Transverse colon (tissue), 4 donors: ENCODE measurements around the gene POU2F2. TPM values are rescaled to one million over a fixed set of nuclear protein-coding genes. Genes with fewer than 3 reads are reported as not detected.

Source experiments
- DNase-seq: peaks from one replicate; pipeline ENCODE4 v3.0.0-alpha.2; 2019
- H3K27ac ChIP-seq, 4 donors: fragments of 200-600 bp; sonication (generic); 2 replicates each; pipeline ENCODE4 v1.5.1; 2016 to 2018; ENCODE audit warnings: inconsistent platforms in 4 of 4
- H3K27me3 ChIP-seq: fragments of 200-600 bp; sonication (generic); 2 replicates; pipeline ENCODE4 v1.5.1; 2017; ENCODE audit warnings: inconsistent platforms
- H3K36me3 ChIP-seq, 4 donors: fragments of 200-600 bp; sonication (generic); 2 replicates each; pipeline ENCODE4 v1.5.1; 2017 to 2019; ENCODE audit warnings: inconsistent platforms in 4 of 4
- H3K4me1 ChIP-seq, 4 donors: fragments of 200-600 bp; sonication (generic); 2 replicates each; pipeline ENCODE4 v1.5.1; 2017 to 2020; ENCODE audit warnings: inconsistent platforms in 4 of 4
- H3K4me3 ChIP-seq, 4 donors: fragments of 200-600 bp; sonication (generic); 1 replicate in 1 of 4; 2 replicates in 3 of 4; pipeline versions ENCODE4 v1.5.1 to v1.6.1; 2017 to 2019; ENCODE audit warnings: inconsistent platforms in 4 of 4
- H3K9me3 ChIP-seq, 2 donors: fragments of 200-600 bp; sonication (generic); 2 replicates each; pipeline ENCODE4 v1.5.1; 2017 to 2019; ENCODE audit warnings: inconsistent platforms in 2 of 2
- EP300 ChIP-seq: sonication (generic); formaldehyde crosslinking; IDR thresholded peaks from one replicate; pipeline ENCODE4 v1.6.1; 2017; ENCODE audit warnings: antibody characterized with exemption, low read depth
- POLR2A ChIP-seq: fragments of 450-650 bp; IDR thresholded peaks from one replicate; pipeline ENCODE4 v1.6.1; 2016; ENCODE audit warnings: antibody characterized with exemption, mild to moderate bottlenecking, moderate library complexity
- POLR2AphosphoS5 ChIP-seq, 3 donors: sonication (generic); formaldehyde crosslinking; IDR thresholded peaks; one replicate each; pipeline ENCODE4 v1.6.1; 2016; ENCODE audit warnings: antibody characterized with exemption in 3 of 3
- WGBS, 2 donors: methylation state at CpG; one replicate each; pipeline ENCODE4 v1.1.5; 2018; ENCODE audit warnings: low coverage in 1 of 2; 5-methylcytosine and 5-hydroxymethylcytosine counted together
- in situ Hi-C, 4 donors: fragments of 200-750 bp; cut with MboI; loops; one replicate each; pipeline versions ENCODE4 v1.15.0 to v1.15.1; 2017; ENCODE audit warnings: low sequenced_read_pairs in 3 of 4, low pct_ligation_motif_present in 1 of 4, low pct_unique_long_range_greater_than_20kb in 1 of 4
- intact Hi-C: fragments of 100-400 bp; cut with DNase I; formaldehyde crosslinking; loops from one replicate; pipeline ENCODE4 v1.15.1; 2023; ENCODE audit warnings: low total_unique reads
- total RNA-seq, 4 donors: library from RNA; depleted of rRNA; stranded (reverse); fragments of >200 nt; gene quantifications; one replicate each; pipeline ENCODE4 v1.1.0, GENCODE V29; 2016
- TF ChIP-seq, protein P1 (sequence below), 5 experiments: fragments of 200-600 bp in 3 of 5; fragments of 450-650 bp in 2 of 5; sonication (generic) in 3 of 5; IDR thresholded peaks; 1 replicate in 2 of 5; 2 replicates in 3 of 5; pipeline ENCODE4 v1.5.1; 2016 to 2017; ENCODE audit warnings: antibody characterized with exemption in 5 of 5, inconsistent platforms in 3 of 5, mild to moderate bottlenecking in 2 of 5, moderate library complexity in 1 of 5

The POU2F2 gene
- total RNA-seq, 4 donors from 2014 or later: 0.96 to 7.1 (median 3.4) TPM

DNA sequence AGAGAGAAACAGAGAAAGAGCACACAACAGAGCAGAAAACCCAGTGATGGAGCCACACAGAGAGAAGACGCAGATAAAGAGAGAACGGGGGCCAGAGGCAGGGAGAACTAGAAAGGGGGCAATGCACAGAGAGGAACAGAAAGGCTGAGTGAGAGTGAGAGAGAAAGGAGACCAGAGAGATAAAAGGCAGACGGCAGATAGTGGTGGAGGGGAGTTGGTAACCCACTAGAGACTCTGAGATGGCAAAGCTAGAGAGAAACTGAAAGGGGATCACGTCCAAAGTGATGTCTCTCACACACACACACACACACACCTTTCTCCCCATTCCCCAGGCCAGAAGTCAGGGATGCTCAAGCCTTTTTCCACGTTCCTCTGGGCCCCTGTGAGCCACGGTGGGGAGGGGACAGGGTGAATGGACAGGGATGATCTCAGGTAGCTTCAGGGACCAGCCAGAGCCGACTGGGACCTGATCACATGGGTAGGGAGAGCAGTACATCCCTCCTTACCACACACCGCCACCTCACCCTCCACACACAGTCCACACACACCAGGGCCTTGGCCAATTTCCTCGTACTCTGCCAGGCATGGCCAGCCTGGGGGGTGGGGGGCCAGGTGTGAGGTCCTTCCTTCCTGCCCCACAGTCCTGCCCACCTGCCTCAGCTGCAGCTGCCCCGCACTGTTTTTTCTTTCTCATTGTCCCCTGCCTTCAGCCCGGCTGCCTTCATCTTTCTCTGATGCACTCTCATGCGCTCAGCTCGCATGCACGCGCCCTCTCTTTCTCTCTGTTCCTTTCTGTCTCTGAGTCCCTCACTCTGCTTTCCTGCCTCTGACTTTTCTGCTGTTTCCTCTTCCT is 22.5 kb upstream of the POU2F2 start:
- Histone ChIP-seq H3K9me3 (no peaks in the 10 kb centered on the region), H3K27ac (no peak overlapping the region), H3K4me3 (no peak overlapping the region), H3K27me3 (peaks cover 58% of the 10 kb centered on the region), H3K4me1 (no peaks in the 10 kb centered on the region), H3K36me3 (no peaks in the 10 kb centered on the region)
- intact Hi-C loops (no loop called here), in situ Hi-C loops (no loop called here)
- TF ChIP-seq POLR2AphosphoS5 (IDR thresholded peaks at IDR 0.05) (no peak), POLR2A (no peak), EP300 (no peak)
- TF ChIP-seq, protein P1, sequence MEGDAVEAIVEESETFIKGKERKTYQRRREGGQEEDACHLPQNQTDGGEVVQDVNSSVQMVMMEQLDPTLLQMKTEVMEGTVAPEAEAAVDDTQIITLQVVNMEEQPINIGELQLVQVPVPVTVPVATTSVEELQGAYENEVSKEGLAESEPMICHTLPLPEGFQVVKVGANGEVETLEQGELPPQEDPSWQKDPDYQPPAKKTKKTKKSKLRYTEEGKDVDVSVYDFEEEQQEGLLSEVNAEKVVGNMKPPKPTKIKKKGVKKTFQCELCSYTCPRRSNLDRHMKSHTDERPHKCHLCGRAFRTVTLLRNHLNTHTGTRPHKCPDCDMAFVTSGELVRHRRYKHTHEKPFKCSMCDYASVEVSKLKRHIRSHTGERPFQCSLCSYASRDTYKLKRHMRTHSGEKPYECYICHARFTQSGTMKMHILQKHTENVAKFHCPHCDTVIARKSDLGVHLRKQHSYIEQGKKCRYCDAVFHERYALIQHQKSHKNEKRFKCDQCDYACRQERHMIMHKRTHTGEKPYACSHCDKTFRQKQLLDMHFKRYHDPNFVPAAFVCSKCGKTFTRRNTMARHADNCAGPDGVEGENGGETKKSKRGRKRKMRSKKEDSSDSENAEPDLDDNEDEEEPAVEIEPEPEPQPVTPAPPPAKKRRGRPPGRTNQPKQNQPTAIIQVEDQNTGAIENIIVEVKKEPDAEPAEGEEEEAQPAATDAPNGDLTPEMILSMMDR (IDR thresholded peaks at IDR 0.05): no peak
- no peak for DNase-seq
- 52 to 63% methylated on average over 8 to 15 of the region's 15 CpGs for WGBS, 2 donors

DNA sequence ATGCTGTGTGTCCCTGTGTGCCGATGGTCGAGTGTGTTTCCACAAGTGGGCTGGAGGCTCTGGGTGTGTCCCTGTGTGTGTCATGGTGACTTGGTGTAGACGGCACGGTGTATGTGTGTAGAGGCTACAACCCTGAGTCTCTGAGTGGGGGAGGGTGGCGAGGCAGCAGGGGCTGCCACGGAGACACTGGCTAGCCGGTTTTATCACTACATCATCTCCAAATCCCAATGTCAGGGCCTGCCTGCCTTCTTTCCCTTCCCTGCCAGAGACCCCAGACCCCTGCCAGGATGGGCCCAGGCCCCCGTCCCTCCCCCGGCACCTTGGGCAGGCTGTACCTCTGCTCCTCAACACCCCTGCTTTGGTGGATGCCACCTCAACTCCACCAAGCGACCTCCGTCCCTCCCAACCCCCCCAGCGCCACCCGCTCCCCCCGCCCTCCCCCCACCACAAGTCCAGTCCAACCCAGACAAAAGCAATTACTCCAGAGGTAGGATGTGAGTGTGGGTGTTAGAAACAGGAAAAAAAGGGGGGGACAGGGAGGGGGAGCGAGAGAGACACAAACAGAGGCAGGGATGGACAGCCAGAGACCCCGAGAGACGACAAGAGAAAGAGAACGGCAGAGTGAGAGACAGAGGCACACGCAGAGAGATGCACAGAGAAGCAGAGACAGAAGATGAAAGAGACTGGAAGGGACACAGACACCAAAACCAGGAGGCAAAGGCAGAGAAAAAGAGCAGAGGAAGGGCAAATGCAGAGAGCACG is 21.6 kb upstream of the POU2F2 start:
- H3K36me3 ChIP-seq: no peaks in the 10 kb centered on the region
- intact Hi-C loops (no loop called here), in situ Hi-C loops (no loop called here)
- WGBS, 2 donors: 52 to 57% methylated on average over 6 to 20 of the region's 20 CpGs
- peaks cover 67% of the 10 kb centered on the region for H3K27me3 ChIP-seq
- H3K27ac ChIP-seq: no peak overlapping the region
- no peak for DNase-seq
- no peak overlapping the region for H3K4me3 ChIP-seq
- no peaks in the 10 kb centered on the region for H3K4me1 ChIP-seq
- TF ChIP-seq EP300: no peak
- no peak for TF ChIP-seq POLR2A
- TF ChIP-seq, protein P1 (IDR thresholded peaks at IDR 0.05): no peak
- TF ChIP-seq POLR2AphosphoS5 (IDR thresholded peaks at IDR 0.05): no peak
- H3K9me3 ChIP-seq: no peaks in the 10 kb centered on the region

DNA sequence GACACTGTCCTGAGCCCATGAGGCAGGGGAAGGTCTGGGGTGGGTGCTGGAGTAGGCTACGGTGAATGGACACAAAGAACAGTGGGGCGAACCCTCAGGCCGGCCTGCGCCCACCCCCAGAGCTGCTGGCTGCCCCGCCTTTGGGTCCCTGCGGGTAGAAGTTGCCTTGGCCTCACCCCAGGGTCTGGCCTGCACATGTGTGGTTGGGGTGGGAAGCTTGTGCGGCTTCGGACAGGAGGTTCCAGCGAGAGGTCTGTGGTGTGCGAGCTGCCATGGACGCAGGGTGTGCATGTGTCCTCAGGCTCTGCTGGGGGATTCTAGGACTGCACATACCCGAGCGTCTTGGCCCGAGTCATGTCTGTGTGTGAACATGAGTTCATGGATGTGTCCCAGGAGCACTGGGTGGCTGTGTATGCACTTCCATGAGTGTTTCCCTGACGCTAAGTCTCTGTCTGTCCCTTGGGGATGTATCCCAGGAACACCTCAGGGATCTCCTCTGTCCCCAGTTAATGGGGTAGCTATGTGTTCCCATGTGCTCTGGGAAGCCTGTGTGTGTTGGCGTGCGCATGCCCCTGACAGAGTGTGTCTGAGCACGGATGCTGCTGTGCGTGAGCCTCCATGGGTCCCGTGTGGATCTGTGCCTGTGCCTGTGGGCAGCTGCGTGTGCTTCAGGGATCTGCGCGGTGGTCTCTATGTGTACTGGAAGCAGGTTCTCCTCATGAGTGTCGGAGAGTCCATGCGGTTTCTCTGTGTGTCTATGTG is 20.8 kb upstream of the POU2F2 start:
- no peaks in the 10 kb centered on the region for H3K9me3 ChIP-seq
- TF ChIP-seq EP300: no peak
- no peak for TF ChIP-seq POLR2AphosphoS5 (IDR thresholded peaks at IDR 0.05)
- no peak for TF ChIP-seq POLR2A
- TF ChIP-seq, protein P1 (IDR thresholded peaks at IDR 0.05): no peak
- no peaks in the 10 kb centered on the region for H3K36me3 ChIP-seq
- 92% methylated on average over 19 of the region's 25 CpGs; no CpG with 5 or more reads in 1 of the 2 donors for WGBS, 2 donors
- no peaks in the 10 kb centered on the region for H3K4me1 ChIP-seq
- intact Hi-C loops (no loop called here), in situ Hi-C loops (no loop called here)
- no peak for DNase-seq
- H3K27ac ChIP-seq: no peak overlapping the region
- peaks cover 71% of the 10 kb centered on the region for H3K27me3 ChIP-seq
- H3K4me3 ChIP-seq: no peak overlapping the region
